Measurements from ENCODE around the gene SMIM43.

The SMIM43 gene

DNA sequence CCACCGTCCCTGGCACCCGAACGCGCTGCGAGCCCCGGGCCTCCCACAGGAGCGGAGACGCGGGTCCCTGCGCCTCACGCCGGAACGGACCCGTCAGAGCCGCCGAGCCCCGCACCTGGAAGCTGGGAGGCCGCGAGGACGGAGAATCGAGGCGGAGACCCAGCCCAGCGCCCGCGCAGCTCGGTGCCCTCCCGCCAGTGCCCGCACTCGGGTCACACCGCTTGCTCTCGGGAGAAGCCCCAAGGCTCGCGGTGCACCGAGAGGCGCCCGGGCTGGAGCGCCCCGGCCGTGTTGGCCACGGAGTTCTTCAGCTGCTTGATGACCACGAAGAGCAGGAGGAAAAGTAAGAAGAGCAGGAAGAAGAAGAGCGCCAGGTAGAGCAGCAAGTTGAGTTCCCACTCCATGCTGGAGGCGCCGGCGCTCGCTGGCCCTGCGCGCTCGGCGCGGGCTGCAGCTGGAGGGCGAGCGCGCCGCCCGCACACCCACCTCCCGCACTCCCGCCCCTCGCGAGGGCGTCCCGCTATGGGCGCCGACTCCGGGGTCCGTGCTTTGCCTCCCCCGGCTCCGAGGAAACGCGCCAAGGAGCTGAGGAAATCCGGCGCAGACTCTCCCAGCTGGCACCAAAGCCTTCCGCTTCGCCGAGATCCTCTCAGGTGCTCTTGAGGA lies at the start of gene SMIM43:
TSS of gene SMIM43 (minus strand) at position 463 of the 666 bp plus-strand sequence. CDS start at position 404, 59 bp downstream.
- no peak for DNase-seq

DNA sequence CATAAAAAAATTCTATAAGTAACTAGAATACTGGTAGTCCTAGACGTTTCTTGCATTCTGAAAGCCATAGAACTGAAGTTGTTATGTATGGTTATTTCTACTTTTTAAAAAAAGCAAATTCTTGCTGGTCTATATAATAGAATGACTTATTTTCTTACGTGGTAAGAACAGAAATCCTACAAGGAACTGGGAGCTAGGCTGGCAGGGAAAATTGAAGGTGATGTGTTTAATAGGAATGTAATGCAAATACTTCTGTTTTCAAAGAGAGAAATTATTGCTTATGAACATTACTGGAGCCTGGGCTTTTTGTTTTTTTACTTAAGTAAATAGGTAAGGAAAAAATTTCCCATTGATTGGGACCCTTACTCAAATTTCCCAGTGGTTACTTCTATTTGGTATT lies 49.8 kb upstream of the SMIM43 start:
- DNase-seq: no peak

DNA sequence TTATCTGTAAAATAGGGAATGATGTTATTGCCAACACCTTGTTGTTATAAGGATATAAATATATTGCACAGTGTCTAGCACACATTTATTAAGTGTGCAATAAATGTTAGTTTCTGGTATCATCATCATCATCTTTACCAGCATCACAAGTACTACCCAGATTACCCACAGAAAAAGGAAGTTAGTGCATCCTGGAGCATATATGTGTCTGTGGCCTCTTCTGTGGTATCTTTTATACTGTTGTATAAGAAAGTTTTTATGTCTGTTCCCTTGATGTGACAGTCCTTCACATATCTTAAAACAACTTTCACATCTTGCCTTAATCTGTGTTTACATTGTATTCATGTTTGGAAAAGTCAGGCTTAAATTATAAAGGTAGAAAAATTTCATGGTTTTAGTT lies 46.2 kb upstream of the SMIM43 start:
- no peak for DNase-seq

DNA sequence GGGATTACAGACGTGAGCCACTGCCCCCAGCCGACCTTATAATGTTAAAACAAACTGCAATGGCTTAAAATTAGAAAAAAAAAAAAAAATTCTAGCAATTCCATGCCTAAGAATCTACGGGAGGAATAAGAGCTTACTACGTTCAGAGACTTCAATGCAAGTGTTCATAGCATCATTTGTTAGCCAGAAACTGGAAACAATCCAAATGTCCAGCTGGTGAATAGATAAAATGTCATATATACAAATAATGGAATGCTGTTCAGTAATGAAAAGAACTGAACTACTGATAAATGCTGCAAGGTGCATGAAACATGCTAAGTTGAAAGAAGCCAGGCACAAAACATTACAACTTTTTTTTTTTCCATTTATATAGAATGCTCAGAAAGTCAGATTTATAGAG lies 41.4 kb upstream of the SMIM43 start:
- no peak for DNase-seq

DNA sequence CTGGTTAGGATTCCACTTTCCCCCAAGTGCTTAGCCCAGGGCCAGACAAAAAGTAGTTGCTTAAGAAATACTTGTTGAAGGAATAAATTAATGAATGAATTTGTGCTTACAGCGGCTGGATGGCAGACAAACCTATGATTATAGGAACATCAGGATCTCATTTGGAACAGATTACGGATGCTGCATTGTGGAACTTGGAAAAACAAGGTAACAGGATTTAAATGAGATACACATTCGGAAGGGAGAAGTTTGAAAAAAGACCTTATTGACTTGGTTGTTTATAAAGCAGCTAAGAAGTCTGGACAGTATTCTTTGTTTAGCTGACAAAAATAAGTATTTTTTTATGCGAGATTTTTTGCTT lies 36.7 kb upstream of the SMIM43 start:
- DNase-seq: no peak

DNA sequence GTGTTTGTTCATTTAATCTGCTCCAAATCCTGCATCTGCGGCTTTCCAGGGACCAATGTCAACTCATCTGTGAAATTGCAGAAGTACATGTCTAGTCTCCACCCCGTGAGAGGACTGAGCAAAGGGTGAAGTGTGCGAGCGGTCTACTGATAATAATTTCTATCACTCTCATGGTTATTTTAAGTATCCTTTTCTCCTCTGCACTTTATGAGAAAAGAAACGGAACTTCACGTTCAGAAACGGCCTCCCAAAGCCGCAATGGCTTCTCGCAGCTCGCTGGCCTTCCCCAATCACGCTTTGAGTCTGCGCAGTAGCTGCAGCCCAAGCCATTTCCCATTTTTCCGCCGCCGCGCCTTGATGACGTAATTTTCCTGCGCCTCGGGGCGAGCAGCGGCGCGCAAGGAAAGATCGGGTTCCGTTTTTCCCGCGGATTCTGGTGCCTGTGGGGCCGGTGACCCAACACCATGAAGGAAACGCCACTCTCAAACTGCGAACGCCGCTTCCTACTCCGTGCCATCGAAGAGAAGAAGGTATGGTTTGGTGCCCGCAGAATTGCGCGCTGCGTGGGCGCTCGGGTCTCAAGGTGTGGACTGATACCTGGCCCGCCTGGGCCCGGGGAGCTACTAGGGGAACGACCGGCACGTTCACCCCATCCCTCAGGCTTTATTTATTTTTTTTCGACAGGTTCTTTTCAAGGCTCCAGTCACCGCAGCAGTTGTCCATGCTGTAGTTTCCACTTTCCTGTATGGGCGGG lies 36.2 kb upstream of the SMIM43 start, which contains the start of gene EXOSC9:
TSS of gene EXOSC9 (plus strand) at position 363 of the 754 bp plus-strand sequence. CDS start at position 465, 102 bp downstream.
- DNase-seq: peak; percentile 92

DNA sequence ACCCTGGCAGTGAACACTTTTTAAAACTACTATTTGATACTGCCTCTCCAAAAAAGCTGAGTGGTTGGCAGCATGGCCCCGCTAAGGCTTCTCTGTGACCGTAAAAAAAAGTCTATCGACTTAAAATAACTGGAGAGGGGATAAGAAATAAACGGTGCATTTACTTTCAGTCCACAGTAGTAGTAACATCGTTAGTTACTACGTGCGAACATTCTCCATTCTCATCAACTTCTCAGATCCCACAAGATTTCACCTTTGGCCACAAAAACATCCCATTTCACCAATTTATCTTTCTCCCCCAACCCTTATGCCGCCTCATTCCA lies 35.6 kb upstream of the SMIM43 start:
- no peak for DNase-seq

DNA sequence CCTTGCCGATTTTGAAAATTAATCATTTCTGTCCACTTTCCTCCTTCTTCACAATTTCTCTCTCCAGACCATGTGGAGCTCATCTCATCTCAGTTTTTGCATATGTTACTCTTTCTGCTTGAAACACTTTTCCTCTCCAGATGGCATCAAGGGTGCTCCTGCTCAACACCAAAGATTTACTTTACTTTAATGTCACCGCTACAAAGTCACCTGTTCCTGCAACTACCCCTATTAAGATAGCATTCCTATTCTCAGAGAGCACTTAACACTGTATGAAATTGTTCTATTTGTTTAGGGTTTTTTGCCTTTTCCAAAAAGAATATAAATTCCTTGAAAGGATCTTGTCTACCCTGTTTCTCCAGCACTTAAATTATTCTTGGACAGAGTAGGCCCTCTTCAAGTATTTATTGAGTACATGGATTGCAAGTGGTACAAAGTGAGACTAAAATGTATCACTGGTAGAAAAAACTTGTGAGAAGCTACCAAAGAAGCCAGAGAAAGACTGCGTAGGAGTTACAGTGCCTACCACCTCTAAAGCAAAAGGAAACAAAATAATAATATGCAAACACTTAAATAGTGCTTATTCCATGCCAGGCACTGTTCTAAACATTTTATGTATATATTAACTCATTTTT lies 35.0 kb upstream of the SMIM43 start:
- no peak for DNase-seq

DNA sequence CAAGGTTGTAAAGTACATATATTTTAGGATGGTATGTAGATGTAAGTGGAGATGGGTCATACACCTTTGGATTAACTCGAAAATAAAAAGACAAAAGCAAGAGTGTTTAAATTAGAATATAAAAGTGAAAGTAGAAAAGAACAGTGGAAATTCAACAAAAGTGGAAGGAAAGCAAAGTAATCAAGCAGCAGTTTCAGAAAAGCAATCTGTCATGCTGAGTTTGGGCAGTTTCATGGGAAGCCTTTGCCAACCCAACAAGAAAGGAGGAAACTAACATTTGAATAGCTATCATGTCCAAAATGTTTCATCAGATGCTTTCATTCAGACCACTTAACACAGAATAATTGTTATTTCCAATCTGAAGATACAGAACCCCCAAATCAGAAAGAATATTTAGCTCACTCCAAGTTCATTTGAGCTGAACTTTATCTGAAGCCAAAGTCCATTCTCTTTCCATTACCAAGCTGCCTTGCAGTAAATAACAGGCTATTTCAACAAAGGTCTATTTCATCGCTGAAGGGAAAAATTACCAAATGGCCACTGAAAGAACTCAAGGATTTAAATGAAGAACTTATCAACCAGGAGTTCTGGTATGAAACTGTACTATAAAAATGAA lies 34.4 kb upstream of the SMIM43 start:
- no peak for DNase-seq

DNA sequence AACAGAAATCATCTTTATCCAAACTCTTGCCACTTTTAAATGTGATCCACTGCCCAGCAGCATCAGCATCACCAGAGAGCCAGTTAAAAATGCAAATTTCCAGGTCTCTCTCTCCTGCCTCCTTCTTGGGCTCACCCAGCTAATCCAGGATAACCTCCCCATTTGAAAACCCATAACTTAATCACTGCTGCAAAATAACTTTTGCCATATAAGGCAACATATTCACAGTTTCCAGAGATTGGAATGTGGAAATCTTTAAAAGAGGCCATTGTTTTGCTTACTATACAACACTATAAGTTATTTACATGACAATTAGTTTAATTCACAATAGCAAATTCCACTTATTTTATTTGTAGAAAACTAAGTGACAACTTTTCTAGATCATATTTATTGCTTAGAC lies 31.3 kb upstream of the SMIM43 start:
- no peak for DNase-seq

DNA sequence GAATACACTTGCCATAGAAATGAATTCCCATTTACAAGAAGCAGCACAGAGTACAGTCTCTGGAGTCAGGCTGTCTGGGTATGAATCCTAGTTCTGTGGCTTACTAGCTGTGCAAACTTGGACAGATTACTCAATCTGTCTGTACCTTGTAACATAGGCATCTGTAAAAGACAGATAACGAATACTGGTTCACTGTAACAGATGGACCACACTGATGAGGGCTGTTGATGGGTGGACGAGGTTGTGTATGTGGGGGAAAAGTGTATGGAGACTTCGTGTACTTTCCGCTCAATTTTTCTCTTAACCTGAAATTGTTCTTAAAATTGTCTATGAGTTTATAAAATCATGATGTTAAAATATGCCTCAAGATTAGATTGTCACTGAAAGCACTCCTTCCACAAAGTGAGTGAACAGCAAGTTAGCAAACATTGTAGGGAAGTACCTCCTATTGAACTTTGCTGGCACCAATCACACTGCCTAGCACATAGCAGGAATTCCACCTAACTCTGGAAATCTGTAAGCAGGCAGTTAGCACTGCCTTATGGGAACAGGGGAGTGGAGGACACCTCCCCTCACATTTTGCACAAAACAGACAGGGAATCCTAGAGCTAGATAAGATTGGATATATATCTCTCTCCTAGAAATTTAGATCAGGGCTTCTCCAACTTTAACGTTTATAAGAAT lies 29.7 kb upstream of the SMIM43 start:
- DNase-seq: no peak

DNA sequence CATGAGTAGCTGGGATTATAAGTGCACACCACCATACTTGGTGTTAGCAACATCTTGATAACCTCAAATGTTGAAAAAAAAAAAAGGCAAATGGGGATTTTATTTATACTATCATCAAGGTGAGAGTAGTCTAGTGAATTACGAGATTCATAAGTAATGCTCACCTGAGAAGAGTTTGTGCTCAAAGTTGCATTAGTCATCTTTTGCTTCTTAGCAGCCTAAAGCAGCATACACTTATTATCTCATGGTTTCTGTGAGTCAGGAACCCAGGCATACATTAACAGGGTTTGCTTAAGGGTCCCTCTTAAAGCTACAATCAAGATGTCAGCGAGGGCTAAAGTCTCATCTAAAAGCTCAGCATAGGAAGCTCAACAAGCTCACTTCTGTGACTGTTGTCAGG lies 28.0 kb upstream of the SMIM43 start:
- no peak for DNase-seq

DNA sequence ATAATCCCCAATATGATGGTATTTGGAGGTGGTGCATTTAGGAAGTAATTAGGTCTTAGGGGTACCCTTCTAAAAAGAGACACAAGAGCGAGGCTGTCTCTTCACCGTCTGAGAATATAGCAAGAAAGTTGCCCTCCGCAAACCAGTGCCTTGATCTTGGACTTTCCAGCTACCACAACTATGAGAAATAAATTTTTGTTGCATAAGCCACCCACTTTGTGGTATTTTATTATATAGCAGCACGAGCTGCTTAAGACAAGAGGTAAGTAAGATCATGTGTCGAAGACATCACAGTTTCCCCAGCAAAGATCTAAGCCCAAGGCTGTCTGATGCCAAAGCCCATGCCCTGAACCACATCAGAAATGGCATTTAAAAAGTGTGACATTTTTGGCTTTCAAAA lies 26.5 kb upstream of the SMIM43 start:
- no peak for DNase-seq

DNA sequence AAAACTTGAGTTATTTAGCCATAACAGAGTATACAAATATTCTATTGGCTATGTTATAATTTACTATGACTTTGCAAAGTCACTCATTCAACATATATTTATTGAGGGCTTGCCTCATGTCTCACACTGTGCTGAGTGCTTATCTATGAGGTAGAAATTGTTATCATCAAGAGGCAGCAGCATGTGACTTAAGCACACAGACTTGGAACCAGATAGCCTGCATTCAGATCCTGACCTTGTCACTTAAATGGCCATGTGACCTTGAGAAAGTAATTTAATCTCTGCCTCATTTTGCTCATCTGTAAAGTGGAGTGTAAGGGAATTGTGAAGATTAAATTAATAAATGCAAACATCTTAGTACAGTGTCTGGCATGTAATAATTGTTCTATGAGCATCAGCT lies 26.0 kb upstream of the SMIM43 start:
- DNase-seq: no peak

DNA sequence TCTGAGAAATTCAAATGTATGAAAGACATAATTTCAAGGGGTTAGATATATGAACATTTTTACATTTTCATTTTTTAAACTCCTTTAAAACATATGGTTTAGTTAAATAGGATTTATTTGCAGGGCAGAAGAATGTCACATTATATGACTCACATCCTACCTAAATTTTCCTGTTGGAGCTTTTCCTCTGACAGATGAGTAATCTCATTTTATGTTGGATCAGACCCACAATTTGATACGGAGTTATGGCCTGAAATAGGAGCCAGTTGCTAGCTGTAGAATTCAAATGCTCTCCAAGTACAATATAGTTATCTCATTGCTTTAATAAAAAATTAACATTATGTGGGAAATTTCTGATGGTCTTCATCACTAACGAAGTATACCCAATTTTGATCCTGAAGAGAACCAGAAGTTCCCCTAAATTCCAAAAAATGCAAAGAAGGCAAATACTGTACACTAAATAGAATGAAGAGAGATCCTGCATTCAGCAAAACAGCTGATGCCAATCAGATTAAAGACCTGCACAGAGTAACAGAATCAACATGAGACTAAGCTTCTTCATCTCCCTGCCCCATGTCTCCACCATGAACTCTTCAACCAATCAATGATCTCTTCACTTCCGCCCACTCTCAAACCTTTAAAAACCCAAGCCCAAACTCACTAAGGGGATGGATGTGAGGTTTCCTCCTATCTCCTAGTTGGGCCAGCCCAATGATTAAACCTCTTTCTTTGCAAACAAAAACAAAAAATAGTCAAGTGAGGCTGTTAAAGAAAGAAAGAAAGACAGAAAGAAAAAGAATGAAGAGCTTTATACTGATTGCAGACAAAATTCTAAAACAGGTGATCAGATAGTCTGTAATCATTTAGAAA lies 25.2 kb upstream of the SMIM43 start:
- DNase-seq: no peak

DNA sequence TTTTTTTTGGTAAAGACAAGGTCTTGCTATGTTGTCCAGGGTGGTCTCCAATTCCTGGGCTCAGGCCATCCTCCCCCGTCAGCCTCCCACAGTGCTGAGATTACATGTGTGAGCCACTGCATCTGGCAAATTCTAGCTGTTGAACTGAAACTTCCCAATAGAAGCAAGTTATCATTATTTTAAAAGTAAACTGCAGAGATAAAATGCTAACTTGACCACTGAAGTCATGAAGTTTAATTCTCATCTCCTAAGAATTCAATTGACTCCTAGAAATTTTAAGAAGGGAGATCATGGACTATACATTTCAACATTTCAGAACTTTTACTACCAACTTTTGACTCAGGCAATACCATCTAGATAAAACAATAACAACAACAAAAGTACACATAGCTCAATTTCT lies 24.5 kb upstream of the SMIM43 start:
- DNase-seq: no peak

DNA sequence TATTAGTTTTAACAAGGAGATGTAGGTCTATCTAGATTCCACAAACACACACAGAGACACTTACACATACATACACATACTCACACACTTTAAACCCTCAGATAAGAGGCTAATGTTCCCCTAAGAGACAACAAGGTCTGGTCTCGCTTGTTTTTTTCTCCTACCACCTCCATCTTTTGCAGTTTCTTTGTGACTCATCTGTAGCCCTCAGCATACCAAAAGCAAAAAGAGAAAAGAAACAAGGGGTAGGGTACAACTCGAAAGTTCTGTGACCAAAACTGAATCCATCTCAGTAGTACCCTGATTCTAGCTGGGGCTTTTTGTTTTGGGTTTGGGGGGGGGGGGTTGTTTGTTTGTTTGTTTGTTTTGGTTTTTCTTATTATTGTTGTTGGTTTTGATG lies 23.9 kb upstream of the SMIM43 start:
- no peak for DNase-seq

DNA sequence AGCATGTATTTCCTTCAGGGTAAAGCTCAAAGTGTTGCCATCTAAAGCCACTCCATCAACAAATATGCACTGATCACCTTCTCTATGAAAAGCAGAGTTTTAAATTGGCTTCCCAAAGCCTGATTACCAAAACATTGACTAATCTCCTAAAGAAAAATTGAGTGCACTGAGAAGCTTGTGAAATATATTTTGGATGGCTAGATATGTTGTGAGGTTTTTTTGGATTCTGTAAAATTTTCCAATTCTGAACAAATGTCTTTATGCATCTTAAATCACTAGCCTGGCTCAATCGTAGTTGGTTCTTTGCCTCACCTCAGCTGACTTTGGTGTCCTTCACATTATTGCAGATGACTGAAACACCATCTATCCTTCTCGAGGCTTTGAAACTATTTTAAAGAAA lies 21.3 kb upstream of the SMIM43 start:
- no peak for DNase-seq

DNA sequence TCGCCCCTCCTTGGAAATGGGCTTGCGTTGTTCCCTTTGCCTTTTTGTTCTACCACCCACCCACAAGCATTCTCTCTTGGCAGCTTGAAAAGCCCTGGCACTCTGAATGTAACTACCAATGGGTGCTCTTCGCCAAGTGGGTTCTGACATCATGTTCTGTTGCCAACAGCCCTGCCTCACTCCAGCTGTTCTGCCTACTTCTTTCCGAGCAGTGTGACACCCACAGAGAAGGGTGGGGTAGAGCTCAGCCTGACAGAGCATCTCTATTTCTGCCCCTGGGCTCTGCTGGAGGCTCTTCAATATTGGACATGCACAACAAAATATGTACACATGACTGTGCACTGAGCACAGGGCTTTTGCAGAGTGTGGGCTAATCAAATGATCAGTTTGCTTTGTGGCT lies 20.5 kb upstream of the SMIM43 start:
- DNase-seq: no peak

DNA sequence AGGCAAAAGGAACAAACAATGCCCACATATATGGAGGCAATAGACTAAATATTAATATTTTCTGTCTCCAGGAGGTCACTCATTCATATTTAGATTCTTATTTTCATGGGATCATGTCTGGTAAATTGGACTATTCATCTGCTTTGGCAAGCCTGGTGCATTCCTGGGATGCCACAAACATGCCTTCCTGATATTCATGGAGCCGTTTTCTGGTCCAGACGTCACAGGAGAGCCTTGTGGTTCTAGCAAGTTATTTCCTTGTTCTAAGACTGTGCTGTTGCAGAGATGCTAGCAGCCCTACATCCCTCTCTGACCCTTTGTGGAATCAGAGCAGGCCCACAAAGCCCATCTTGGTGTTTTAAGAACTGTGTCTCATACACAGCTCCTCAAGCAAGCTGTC lies 20.0 kb upstream of the SMIM43 start:
- DNase-seq: no peak

DNA sequence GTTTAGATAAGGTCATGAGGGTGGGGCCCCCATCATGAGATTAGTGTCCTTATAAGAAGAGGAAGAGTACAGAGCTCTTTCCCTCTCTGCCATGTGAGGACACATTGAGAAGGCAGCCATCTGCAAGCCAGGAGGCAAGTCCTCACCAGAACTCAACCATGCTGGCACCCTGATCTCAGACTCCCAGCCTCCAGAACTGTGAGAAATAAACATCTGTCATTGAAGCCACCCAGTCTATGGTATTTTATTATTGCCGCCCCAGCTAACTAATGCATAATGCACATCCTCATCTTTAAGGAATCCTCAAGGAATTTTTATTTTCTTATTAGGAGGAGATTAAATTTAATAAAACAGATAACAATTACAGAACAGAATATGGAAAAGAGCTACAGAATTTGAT lies 19.4 kb upstream of the SMIM43 start:
- DNase-seq: no peak

DNA sequence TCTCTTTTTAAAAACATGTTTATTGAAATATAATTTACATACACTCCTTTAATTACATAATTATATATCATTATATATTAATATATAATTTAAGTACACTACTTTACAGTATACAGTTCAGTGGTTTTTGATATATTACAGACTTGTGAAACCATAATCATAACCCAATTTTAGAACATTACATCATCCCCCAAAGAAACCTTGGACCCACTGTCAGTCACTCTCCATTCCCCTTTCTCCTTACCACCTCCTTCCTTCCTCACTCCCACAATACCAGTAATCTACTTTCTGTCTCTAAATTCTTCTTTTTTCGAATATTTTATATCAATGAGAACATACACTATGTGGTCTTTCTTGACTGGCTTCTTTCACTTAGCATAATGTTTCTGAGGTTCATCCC lies 18.2 kb upstream of the SMIM43 start:
- no peak for DNase-seq

All from stimulated activated CD4-positive, alpha-beta T cell treated with anti-CD3 and anti-CD28 coated beads, Interleukin-1b, Interleukin-23, amount 100 ng/mL, for 48 hours (primary cell).